HepG2 (cell line): ENCODE data around the gene STC2. TPM values are rescaled to one million over a fixed set of nuclear protein-coding genes. Genes with fewer than 3 reads are reported as not detected.

Experiments
- EHMT2 ChIP-seq: fragments of 200-600 bp; sonication (generic); IDR thresholded peaks from 2 replicates; pipeline ENCODE4 v1.7.0; 2017; ENCODE audit warnings: antibody characterized with exemption, low read depth, low read length, borderline replicate concordance
- GATA4 ChIP-seq: sonication (generic); IDR thresholded peaks from 2 replicates; pipeline ENCODE4 v1.6.1; 2016; ENCODE audit warnings: antibody characterized with exemption, low read depth, borderline replicate concordance
- GLMP ChIP-seq: sonication (generic); formaldehyde crosslinking; IDR thresholded peaks from 2 replicates; pipeline ENCODE4 v1.9.0; 2021; ENCODE audit warnings: missing genetic modification reagents, mild to moderate bottlenecking, borderline replicate concordance
- HOXA9 ChIP-seq: sonication (generic); formaldehyde crosslinking; IDR thresholded peaks from 2 replicates; pipeline ENCODE4 v1.8.1; 2022; ENCODE audit warnings: missing genetic modification reagents, mild to moderate bottlenecking, moderate library complexity, borderline replicate concordance
- MTF1 ChIP-seq: sonication (generic); formaldehyde crosslinking; IDR thresholded peaks from 2 replicates; pipeline ENCODE4 v1.5.0; 2020; ENCODE audit warnings: missing genetic modification reagents
- NR3C1 ChIP-seq: sonication (generic); formaldehyde crosslinking; IDR thresholded peaks from 2 replicates; pipeline ENCODE4 v1.4.0; 2020; ENCODE audit warnings: missing genetic modification reagents
- SIX1 ChIP-seq: sonication (generic); formaldehyde crosslinking; IDR thresholded peaks from 2 replicates; pipeline ENCODE4 v1.4.0; 2020; ENCODE audit warnings: missing genetic modification reagents, borderline replicate concordance
- ZNF20 ChIP-seq: sonication (generic); formaldehyde crosslinking; IDR thresholded peaks from 2 replicates; pipeline ENCODE4 v1.4.0; 2020; ENCODE audit warnings: mild to moderate bottlenecking, moderate library complexity, missing genetic modification reagents
- ZNF260 ChIP-seq: sonication (generic); formaldehyde crosslinking; IDR thresholded peaks from 2 replicates; pipeline ENCODE4 v1.4.0; 2020; ENCODE audit warnings: missing genetic modification reagents, low read depth, mild to moderate bottlenecking, borderline replicate concordance
- ZNF333 ChIP-seq: sonication (generic); formaldehyde crosslinking; IDR thresholded peaks from 2 replicates; pipeline ENCODE4 v1.4.0; 2020; ENCODE audit warnings: mild to moderate bottlenecking, missing genetic modification reagents, borderline replicate concordance
- ZNF432 ChIP-seq: sonication (generic); formaldehyde crosslinking; IDR thresholded peaks from 2 replicates; pipeline ENCODE4 v1.5.0; 2020; ENCODE audit warnings: missing genetic modification reagents, mild to moderate bottlenecking, borderline replicate concordance
- ZNF451 ChIP-seq: sonication (generic); formaldehyde crosslinking; IDR thresholded peaks from 2 replicates; pipeline ENCODE4 v1.5.0; 2020; ENCODE audit warnings: mild to moderate bottlenecking, missing genetic modification reagents
- ZNF619 ChIP-seq: sonication (generic); formaldehyde crosslinking; IDR thresholded peaks from 2 replicates; pipeline ENCODE4 v1.4.0; 2020; ENCODE audit warnings: mild to moderate bottlenecking, missing genetic modification reagents
- ZNF687 ChIP-seq: sonication (generic); formaldehyde crosslinking; IDR thresholded peaks from 2 replicates; pipeline ENCODE4 v1.5.1; 2020; ENCODE audit warnings: mild to moderate bottlenecking, missing genetic modification reagents, moderate library complexity
- ZNF709 ChIP-seq: sonication (generic); formaldehyde crosslinking; IDR thresholded peaks from 2 replicates; pipeline ENCODE4 v1.5.0; 2020; ENCODE audit warnings: mild to moderate bottlenecking, missing genetic modification reagents
- polyA plus RNA-seq, 8 experiments: library from polyadenylated mRNA; depleted of rRNA in 3 of 8; stranded (reverse) in 7 of 8; unstranded in 1 of 8; fragments of >200 nt; fragmentation: Illumina TruSeq in 4 of 8; extraction: Trizol in 4 of 8; gene quantifications; 2 replicates each; pipeline versions ENCODE4 v1.2.1 to v1.2.3, GENCODE V29; 2011 to 2016; ENCODE audit warnings: low read depth in 4 of 8, missing spikeins in 1 of 8, mixed read lengths in 1 of 8; ENCODE audit not compliant: insufficient read depth in 1 of 8
- total RNA-seq, 5 experiments: library from RNA; depleted of rRNA; stranded (reverse); fragments of >200 nt; fragmentation: Illumina TruSeq; extraction: Trizol; gene quantifications; 2 replicates each; pipeline ENCODE4 v1.2.3, GENCODE V29; 2016; ENCODE audit warnings: low read depth in 1 of 5
- TF ChIP-seq, protein P1 (sequence below): sonication (generic); formaldehyde crosslinking; IDR thresholded peaks from 2 replicates; pipeline ENCODE4 v1.8.0; 2022; ENCODE audit warnings: missing genetic modification reagents, low read depth, mild to moderate bottlenecking, borderline replicate concordance
- TF ChIP-seq, protein P2 (sequence below): sonication (generic); formaldehyde crosslinking; IDR thresholded peaks from 2 replicates; pipeline ENCODE4 v1.4.0; 2020; ENCODE audit warnings: missing genetic modification reagents

The STC2 gene
- total and polyA plus RNA-seq, 2 of the 13 experiments (the other 11 are each of a cell fraction or from before 2014, with no cell fraction given): 27.1 to 69.2 TPM

DNA sequence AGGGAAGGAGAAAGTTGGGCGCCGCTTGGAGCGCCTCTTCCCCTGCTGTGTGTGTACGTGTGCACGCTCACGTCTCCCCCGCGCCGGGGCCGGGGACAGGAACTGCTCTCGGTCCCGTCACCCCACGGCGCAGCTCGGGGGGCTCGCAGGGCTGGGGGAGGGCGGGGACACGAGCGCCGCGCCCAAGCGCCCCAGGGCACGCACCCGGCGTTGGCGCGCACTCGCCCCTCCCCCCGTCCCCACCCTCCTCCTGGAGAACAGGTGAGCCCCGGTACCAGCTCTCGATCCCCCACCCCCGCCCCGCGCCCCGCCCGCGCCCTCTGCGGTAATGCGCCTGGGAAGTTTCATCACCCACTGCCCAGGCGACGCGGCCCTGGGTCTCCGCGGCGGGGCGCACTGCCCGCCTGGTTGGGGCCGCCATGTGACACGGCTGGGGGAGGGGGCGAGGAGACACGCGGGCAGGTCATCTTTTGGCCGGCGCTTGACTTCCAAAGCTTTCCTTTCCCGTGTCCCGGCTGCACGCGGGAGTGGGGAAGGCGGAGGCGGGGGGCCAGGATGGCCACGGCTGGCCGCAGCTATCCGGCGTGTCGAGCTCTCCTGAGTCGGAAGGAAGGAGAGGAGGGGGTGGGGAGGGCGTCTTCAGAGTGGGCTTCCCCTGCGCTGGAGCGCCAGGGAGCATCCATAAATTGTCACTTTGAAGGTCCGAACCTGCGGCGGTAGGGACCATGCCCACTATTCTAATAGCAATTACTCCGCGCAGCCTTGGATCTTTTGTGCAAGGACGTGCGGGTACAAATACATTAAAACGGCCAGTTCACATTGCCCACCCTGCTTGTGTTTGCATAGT, 1.5 kb upstream of the STC2 start (continued):
- TF ChIP-seq ZNF432 (CRISPR knock-in tag) (no peak), ZNF20 (CRISPR knock-in tag) (no peak), GATA4 (no peak), ZNF619 (CRISPR knock-in tag) (no peak), ZNF709 (CRISPR knock-in tag) (0 out of 2 replicates have a peak, but pooled peaks have one; percentile 29), ZNF451 (CRISPR knock-in tag) (no peak), ZNF687 (CRISPR knock-in tag) (peak; percentile 85), ZNF333 (CRISPR knock-in tag) (no peak), EHMT2 (no peak), HOXA9 (CRISPR knock-in tag) (no peak), MTF1 (CRISPR knock-in tag) (no peak), NR3C1 (no peak), GLMP (CRISPR knock-in tag) (no peak), ZNF260 (CRISPR knock-in tag) (no peak), SIX1 (no peak)
- TF ChIP-seq, protein P1, sequence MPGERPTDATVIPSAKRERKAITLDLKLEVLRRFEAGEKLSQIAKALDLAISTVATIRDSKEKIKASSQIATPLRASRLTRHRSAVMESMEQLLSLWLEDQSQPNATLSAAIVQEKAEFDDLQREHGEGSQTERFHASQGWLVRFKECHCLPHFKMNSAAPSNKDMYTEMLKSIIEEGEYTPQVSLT (CRISPR knock-in tag): no peak
- TF ChIP-seq, protein P2, sequence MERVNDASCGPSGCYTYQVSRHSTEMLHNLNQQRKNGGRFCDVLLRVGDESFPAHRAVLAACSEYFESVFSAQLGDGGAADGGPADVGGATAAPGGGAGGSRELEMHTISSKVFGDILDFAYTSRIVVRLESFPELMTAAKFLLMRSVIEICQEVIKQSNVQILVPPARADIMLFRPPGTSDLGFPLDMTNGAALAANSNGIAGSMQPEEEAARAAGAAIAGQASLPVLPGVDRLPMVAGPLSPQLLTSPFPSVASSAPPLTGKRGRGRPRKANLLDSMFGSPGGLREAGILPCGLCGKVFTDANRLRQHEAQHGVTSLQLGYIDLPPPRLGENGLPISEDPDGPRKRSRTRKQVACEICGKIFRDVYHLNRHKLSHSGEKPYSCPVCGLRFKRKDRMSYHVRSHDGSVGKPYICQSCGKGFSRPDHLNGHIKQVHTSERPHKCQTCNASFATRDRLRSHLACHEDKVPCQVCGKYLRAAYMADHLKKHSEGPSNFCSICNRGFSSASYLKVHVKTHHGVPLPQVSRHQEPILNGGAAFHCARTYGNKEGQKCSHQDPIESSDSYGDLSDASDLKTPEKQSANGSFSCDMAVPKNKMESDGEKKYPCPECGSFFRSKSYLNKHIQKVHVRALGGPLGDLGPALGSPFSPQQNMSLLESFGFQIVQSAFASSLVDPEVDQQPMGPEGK (CRISPR knock-in tag): peak; percentile 90
